H1 (cell line): ENCODE data around the gene TSPEAR. TPM values are rescaled to one million over a fixed set of nuclear protein-coding genes. Genes with fewer than 3 reads are reported as not detected.

Source experiments
- CTCF ChIA-PET: fragments of 300-600 bp; sonication (Branson Sonifier 250); formaldehyde crosslinking; loops from one replicate; lab custom pipeline; 2021; ENCODE audit not compliant: partially characterized antibody; lab: Charles Lee
- POLR2A ChIA-PET: fragments of 300-600 bp; sonication (Branson Sonifier 250); formaldehyde crosslinking; loops from one replicate; lab custom pipeline; 2021; ENCODE audit warnings: inconsistent platforms; ENCODE audit not compliant: partially characterized antibody; lab: Charles Lee
- DNase-seq, 2 experiments: peaks; one replicate each; pipeline versions ENCODE4 v3.0.0 to v3.0.0-alpha.2; 2010 to 2022; ENCODE audit warnings: low spot score in 2 of 2, low read depth in 1 of 2, mixed read lengths in 1 of 2
- FAIRE-seq: peaks from 2 replicates; lab custom pipeline; 2011; peaks lifted over from hg19 to GRCh38; lab: Jason Lieb, UNC
- H2AFZ ChIP-seq: 2 replicates; pipeline ENCODE4 v1.8.1; 2012; ENCODE audit warnings: low read length, inconsistent platforms
- H2AK5ac ChIP-seq: 2 replicates; pipeline ENCODE4 v1.6.1; 2013; ENCODE audit warnings: low read depth, low read length
- H2BK120ac ChIP-seq: replicated peaks from 2 replicates; pipeline ENCODE3; 2013; ENCODE audit warnings: low read depth, low read length, inconsistent platforms
- H2BK12ac ChIP-seq: 2 replicates; pipeline ENCODE4 v1.6.1; 2013; ENCODE audit warnings: low read depth, low read length
- H2BK15ac ChIP-seq: 2 replicates; pipeline ENCODE4 v1.6.1; 2013; ENCODE audit warnings: low read length
- H2BK20ac ChIP-seq: 2 replicates; pipeline ENCODE4 v1.6.1; 2013; ENCODE audit warnings: low read length
- H2BK5ac ChIP-seq: 2 replicates; pipeline ENCODE4 v1.6.1; 2013; ENCODE audit warnings: low read depth, low read length
- H3K14ac ChIP-seq: 2 replicates; pipeline ENCODE4 v1.6.1; 2013; ENCODE audit warnings: inconsistent platforms; ENCODE audit not compliant: insufficient read length
- H3K18ac ChIP-seq: 2 replicates; pipeline ENCODE4 v1.6.1; 2013; ENCODE audit warnings: low read length; ENCODE audit errors: extremely low read depth
- H3K23ac ChIP-seq: 2 replicates; pipeline ENCODE4 v1.6.1; 2013; ENCODE audit warnings: inconsistent platforms; ENCODE audit not compliant: insufficient read length
- H3K23me2 ChIP-seq: 2 replicates; pipeline ENCODE4 v1.6.1; 2013; ENCODE audit warnings: low read depth, low read length
- H3K27ac ChIP-seq: 2 replicates; pipeline ENCODE4 v1.6.1; 2011; ENCODE audit warnings: low read depth, low read length, inconsistent platforms
- H3K27me3 ChIP-seq, 4 experiments: replicated peaks in 1 of 4; 1 replicate in 1 of 4; 2 replicates in 3 of 4; pipeline versions ENCODE4 v1.6.1 to v1.8.1; 2011 to 2013; ENCODE audit warnings: low read length in 3 of 4, mild to moderate bottlenecking in 3 of 4, inconsistent platforms in 2 of 4, mixed read lengths in 2 of 4, moderate library complexity in 1 of 4; ENCODE audit not compliant: control insufficient read depth in 3 of 4, insufficient read depth in 3 of 4; ENCODE audit errors: extremely low read depth in 1 of 4
- H3K36me3 ChIP-seq, 4 experiments: 2 replicates each; pipeline versions ENCODE4 v1.6.1 to v1.8.1; 2011 to 2013; ENCODE audit warnings: mild to moderate bottlenecking in 4 of 4, low read length in 3 of 4, moderate library complexity in 2 of 4, control low read depth in 1 of 4, inconsistent platforms in 1 of 4; ENCODE audit not compliant: insufficient read depth in 4 of 4, control insufficient read depth in 2 of 4
- H3K4ac ChIP-seq: replicated peaks from 2 replicates; pipeline ENCODE3; 2013; ENCODE audit warnings: low read length, low read depth, mixed read lengths, inconsistent platforms; ENCODE audit not compliant: insufficient read length
- H3K4me1 ChIP-seq, 4 experiments: replicated peaks in 1 of 4; 1 replicate in 1 of 4; 2 replicates in 3 of 4; pipeline versions ENCODE4 v1.6.1 to v1.8.1; 2011 to 2013; ENCODE audit warnings: low read length in 3 of 4, inconsistent platforms in 2 of 4, mixed read lengths in 1 of 4; ENCODE audit not compliant: insufficient read depth in 4 of 4, control insufficient read depth in 3 of 4
- H3K4me2 ChIP-seq, 2 experiments: 2 replicates each; pipeline versions ENCODE4 v1.6.1 to v1.8.1; 2011 to 2013; ENCODE audit warnings: low read depth in 2 of 2, low read length in 2 of 2, control low read depth in 1 of 2, inconsistent platforms in 1 of 2, mild to moderate bottlenecking in 1 of 2; ENCODE audit not compliant: insufficient read depth in 1 of 2
- H3K4me3 ChIP-seq, 4 experiments: fragments of 200-600, 300-600 bp in 1 of 4; sonication (generic), shearing (Covaris generic), sonication (Bioruptor Twin) in 1 of 4; 2 replicates each; pipeline versions ENCODE4 v1.5.1 to v1.8.1; 2011 to 2016; ENCODE audit warnings: low read length in 4 of 4, low read depth in 3 of 4, control low read depth in 2 of 4, inconsistent platforms in 2 of 4, mild to moderate bottlenecking in 2 of 4, mixed read lengths in 1 of 4, moderate library complexity in 1 of 4; ENCODE audit not compliant: insufficient read depth in 2 of 4; ENCODE audit errors: extremely low read depth in 1 of 4
- H3K56ac ChIP-seq: replicated peaks from 2 replicates; pipeline ENCODE3; 2013; ENCODE audit warnings: low read depth, mild to moderate bottlenecking, mixed read lengths, low read length, inconsistent platforms; ENCODE audit not compliant: insufficient read length
- H3K79me1 ChIP-seq: 2 replicates; pipeline ENCODE4 v1.6.1; 2013; ENCODE audit warnings: low read depth, low read length, control low read depth
- H3K79me2 ChIP-seq, 2 experiments: 2 replicates each; pipeline versions ENCODE4 v1.6.1 to v1.8.1; 2012 to 2013; ENCODE audit warnings: low read length in 2 of 2, mild to moderate bottlenecking in 2 of 2, inconsistent platforms in 1 of 2; ENCODE audit not compliant: insufficient read depth in 2 of 2, control insufficient read depth in 1 of 2
- H3K9ac ChIP-seq, 4 experiments: replicated peaks in 1 of 4; 1 replicate in 1 of 4; 2 replicates in 3 of 4; pipeline versions ENCODE4 v1.6.1 to v1.8.1; 2011 to 2013; ENCODE audit warnings: low read depth in 3 of 4, low read length in 3 of 4, control low read depth in 2 of 4, mild to moderate bottlenecking in 2 of 4, moderate library complexity in 2 of 4, inconsistent platforms in 1 of 4; ENCODE audit errors: extremely low read depth in 1 of 4
- H3K9me3 ChIP-seq, 2 experiments: 2 replicates each; pipeline versions ENCODE4 v1.6.1 to v1.8.1; 2012 to 2013; ENCODE audit warnings: mild to moderate bottlenecking in 2 of 2, moderate library complexity in 2 of 2, control low read depth in 1 of 2, inconsistent platforms in 1 of 2, low read depth in 1 of 2, low read length in 1 of 2, mixed read lengths in 1 of 2; ENCODE audit not compliant: insufficient read depth in 2 of 2
- H4K20me1 ChIP-seq, 2 experiments: replicated peaks in 1 of 2; 2 replicates each; pipeline versions ENCODE3 to v1.8.1; 2011 to 2013; ENCODE audit warnings: inconsistent platforms in 2 of 2, low read length in 2 of 2, mild to moderate bottlenecking in 1 of 2; ENCODE audit not compliant: insufficient read depth in 2 of 2, control insufficient read depth in 1 of 2
- H4K5ac ChIP-seq: 2 replicates; pipeline ENCODE4 v1.6.1; 2013; ENCODE audit warnings: low read length, low read depth, mixed read lengths, inconsistent platforms; ENCODE audit not compliant: insufficient read length
- H4K8ac ChIP-seq: 2 replicates; pipeline ENCODE4 v1.8.0; 2013; ENCODE audit warnings: mild to moderate bottlenecking, moderate library complexity, low read length, inconsistent platforms; ENCODE audit not compliant: insufficient read depth; ENCODE audit errors: extremely low read depth
- H4K91ac ChIP-seq: replicated peaks from 2 replicates; pipeline ENCODE3; 2013; ENCODE audit warnings: low read length, mixed read lengths, inconsistent platforms; ENCODE audit not compliant: insufficient read length
- EP300 ChIP-seq, 2 experiments: IDR thresholded peaks; 1 replicate in 1 of 2; 2 replicates in 1 of 2; pipeline ENCODE4 v1.6.1; 2011 to 2012; ENCODE audit warnings: low read depth in 2 of 2, low read length in 2 of 2, mild to moderate bottlenecking in 2 of 2, borderline replicate concordance in 1 of 2, inconsistent platforms in 1 of 2, moderate library complexity in 1 of 2
- WGBS, 2 experiments: shearing (Covaris generic) in 1 of 2; methylation state at CpG; one replicate each; pipeline versions ENCODE4 v1.1.6 to v1.1.7; 2013 to 2015; ENCODE audit warnings: low lambda C conversion rate in 2 of 2, mixed read lengths in 2 of 2, inconsistent platforms in 1 of 2, low coverage in 1 of 2, missing lambda C conversion rate in 1 of 2; ENCODE audit not compliant: insufficient replicate concordance in 2 of 2, insufficient coverage in 1 of 2, insufficient read length in 1 of 2; ENCODE audit errors: extremely low coverage in 1 of 2, missing lambda C conversion rate in 1 of 2; 5-methylcytosine and 5-hydroxymethylcytosine counted together
- polyA plus RNA-seq, 7 experiments: library from polyadenylated mRNA; depleted of rRNA in 3 of 7; stranded (reverse) in 5 of 7; unstranded in 2 of 7; fragments of >200 nt in 5 of 7; fragments of 200-250 nt in 2 of 7; gene quantifications; 1 replicate in 5 of 7; 2 replicates in 1 of 7; 4 replicates in 1 of 7; pipeline versions ENCODE4 v1.2.1 to v1.2.3, GENCODE V29; 2011 to 2013; ENCODE audit warnings: missing spikeins in 2 of 7, mixed read lengths in 2 of 7
- total RNA-seq: library from RNA; stranded (reverse); fragmentation: NEBNext Ultra II Directional; extraction: Animal tissue kit (Norgen Biotek cat#: 25700); gene quantifications from 2 replicates; pipeline ENCODE4 v1.2.1, GENCODE V29; 2021

The TSPEAR gene
- total and polyA plus RNA-seq, 2 of the 8 experiments (the other 6 are each of a cell fraction or from before 2014, with no cell fraction given) = 0.58 to 0.89 TPM

- POLR2A ChIA-PET = interaction anchor here (1.2 to 1.9 kb wide), 3 partner anchors 9 to 20 kb away, joined by 3 to 9 read pairs (median 5); no protein-coding TSS in a partner anchor
- H4K5ac ChIP-seq = no peak overlapping the region
- H3K4me2 ChIP-seq = no peak overlapping the region
- no peak overlapping the region for H3K23ac ChIP-seq
- no peak overlapping the region for H3K4ac ChIP-seq
- FAIRE-seq (no peak), DNase-seq (no peak)
- H3K79me1 ChIP-seq = no peaks in the 10 kb centered on the region
- H2BK5ac ChIP-seq = no peak overlapping the region
- no peak overlapping the region for H3K27ac ChIP-seq
- H3K79me2 ChIP-seq = no peaks in the 10 kb centered on the region
- H3K36me3 ChIP-seq = peaks cover 0 to 8% (median 3%) of the 10 kb centered on the region in 4 experiments; a peak in 3 of 8 replicates
- H3K27me3 ChIP-seq = no peaks in the 10 kb centered on the region
- no peak overlapping the region for H3K14ac ChIP-seq
- no peak overlapping the region for H3K4me3 ChIP-seq
- H3K9ac ChIP-seq = no peak overlapping the region
- no peak overlapping the region for H3K56ac ChIP-seq
- H2BK20ac ChIP-seq = no peak overlapping the region
- WGBS, 2 experiments = 87% methylated on average over 16 of the region's 16 CpGs; no CpG with 5 or more reads in 1 of the 2 experiments
- no peak overlapping the region for H3K18ac ChIP-seq
- no peak overlapping the region for H4K91ac ChIP-seq
- no peak for TF ChIP-seq EP300 (IDR thresholded peaks at IDR 0.05; ENCODE audit: borderline replicate concordance in 1 of 2, low read depth in 2 of 2, low read length in 2 of 2)
- H2AK5ac ChIP-seq = no peak overlapping the region
- H4K20me1 ChIP-seq = peaks cover 0 to 1% of the 10 kb centered on the region in 2 experiments
- H3K23me2 ChIP-seq = 0 out of 2 replicates have a peak, but pooled peaks cover 2% of the 10 kb centered on the region
- no peak overlapping the region for H2BK120ac ChIP-seq
- no peak overlapping the region for H2BK15ac ChIP-seq
- no peak overlapping the region for H4K8ac ChIP-seq
- CTCF ChIA-PET = interaction anchor here (1.0 to 1.2 kb wide), 4 partner anchors 198 to 293 kb away, joined by 3 read pairs; no protein-coding TSS in a partner anchor
- H3K4me1 ChIP-seq = no peaks in the 10 kb centered on the region; a peak in 3 of 7 replicates
- H3K9me3 ChIP-seq = no peaks in the 10 kb centered on the region
- no peak overlapping the region for H2AFZ ChIP-seq
- no peak overlapping the region for H2BK12ac ChIP-seq
These were observed 205.6 kb downstream of the TSPEAR start for GRCh38 chr21:44505673-44506278.
